ENCODE data around the gene ARPC2.

DNA sequence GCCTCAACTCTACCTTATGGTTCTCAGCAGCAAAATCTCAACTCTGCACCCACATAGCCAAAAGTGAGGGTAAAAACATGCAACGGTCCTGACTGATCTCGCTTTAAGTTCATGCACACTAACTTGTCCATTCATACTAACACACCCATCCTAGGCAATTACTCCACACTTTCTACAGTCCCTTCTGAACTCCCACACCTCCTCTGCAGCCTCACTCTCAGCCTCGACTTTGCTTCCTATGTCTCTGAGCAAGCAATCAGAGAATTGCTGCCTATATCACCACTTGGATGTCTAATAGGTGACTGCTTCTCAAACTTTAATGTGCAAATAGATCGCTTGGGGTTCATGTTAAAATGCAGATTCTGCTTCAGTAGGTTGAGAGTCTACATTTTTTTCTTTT, 83.2 kb downstream of the ARPC2 start:
- TF ChIP-seq, protein P1, sequence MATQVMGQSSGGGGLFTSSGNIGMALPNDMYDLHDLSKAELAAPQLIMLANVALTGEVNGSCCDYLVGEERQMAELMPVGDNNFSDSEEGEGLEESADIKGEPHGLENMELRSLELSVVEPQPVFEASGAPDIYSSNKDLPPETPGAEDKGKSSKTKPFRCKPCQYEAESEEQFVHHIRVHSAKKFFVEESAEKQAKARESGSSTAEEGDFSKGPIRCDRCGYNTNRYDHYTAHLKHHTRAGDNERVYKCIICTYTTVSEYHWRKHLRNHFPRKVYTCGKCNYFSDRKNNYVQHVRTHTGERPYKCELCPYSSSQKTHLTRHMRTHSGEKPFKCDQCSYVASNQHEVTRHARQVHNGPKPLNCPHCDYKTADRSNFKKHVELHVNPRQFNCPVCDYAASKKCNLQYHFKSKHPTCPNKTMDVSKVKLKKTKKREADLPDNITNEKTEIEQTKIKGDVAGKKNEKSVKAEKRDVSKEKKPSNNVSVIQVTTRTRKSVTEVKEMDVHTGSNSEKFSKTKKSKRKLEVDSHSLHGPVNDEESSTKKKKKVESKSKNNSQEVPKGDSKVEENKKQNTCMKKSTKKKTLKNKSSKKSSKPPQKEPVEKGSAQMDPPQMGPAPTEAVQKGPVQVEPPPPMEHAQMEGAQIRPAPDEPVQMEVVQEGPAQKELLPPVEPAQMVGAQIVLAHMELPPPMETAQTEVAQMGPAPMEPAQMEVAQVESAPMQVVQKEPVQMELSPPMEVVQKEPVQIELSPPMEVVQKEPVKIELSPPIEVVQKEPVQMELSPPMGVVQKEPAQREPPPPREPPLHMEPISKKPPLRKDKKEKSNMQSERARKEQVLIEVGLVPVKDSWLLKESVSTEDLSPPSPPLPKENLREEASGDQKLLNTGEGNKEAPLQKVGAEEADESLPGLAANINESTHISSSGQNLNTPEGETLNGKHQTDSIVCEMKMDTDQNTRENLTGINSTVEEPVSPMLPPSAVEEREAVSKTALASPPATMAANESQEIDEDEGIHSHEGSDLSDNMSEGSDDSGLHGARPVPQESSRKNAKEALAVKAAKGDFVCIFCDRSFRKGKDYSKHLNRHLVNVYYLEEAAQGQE (IDR thresholded peaks at IDR 0.05; ENCODE audit: insufficient replicate concordance, low read depth), result no peak
- TF ChIP-seq CTCF (IDR thresholded peaks at IDR 0.05; ENCODE audit: insufficient read depth, low read length), result no peak
- TF ChIP-seq POLR2AphosphoS5 (IDR thresholded peaks at IDR 0.05; ENCODE audit: low read depth), result no peak
- TF ChIP-seq GABPA (IDR thresholded peaks at IDR 0.05; ENCODE audit: low read depth), result no peak
